B cell (primary cell): ENCODE data around the gene C13orf42. TPM values are rescaled to one million over a fixed set of nuclear protein-coding genes. Genes with fewer than 3 reads are reported as not detected.

ENCODE experiments used
- ATAC-seq: fragments of 200-7000 bp; cut with Tn5 transposase; one replicate; pipeline ENCODE4 v1.10.0; 2021; ENCODE audit warnings: low read depth, mild to moderate bottlenecking, moderate number of reproducible peaks, moderate library complexity
- CTCF ChIA-PET: fragments of 350-600 bp; sonication (Branson Sonifier 250); formaldehyde crosslinking; loops from one replicate; lab custom pipeline; 2021; ENCODE audit warnings: antibody characterized with exemption, inconsistent platforms; lab: Charles Lee
- POLR2A ChIA-PET: fragments of 350-600 bp; sonication (Branson Sonifier 250); formaldehyde crosslinking; loops from one replicate; lab custom pipeline; 2021; ENCODE audit warnings: antibody characterized with exemption; lab: Charles Lee
- DNase-seq: peaks from one replicate; pipeline ENCODE4 v3.0.0; 2013
- H2AFZ ChIP-seq: 2 replicates; pipeline ENCODE4 v1.6.1; 2012; ENCODE audit warnings: mild to moderate bottlenecking, low read depth, low read length; ENCODE audit not compliant: insufficient read depth, poor library complexity, severe bottlenecking
- H3K27ac ChIP-seq, 2 donors: 1 replicate in 1 of 2; 2 replicates in 1 of 2; pipeline ENCODE4 v1.5.1; 2012 to 2013; ENCODE audit warnings: low read length in 2 of 2, mild to moderate bottlenecking in 2 of 2, moderate library complexity in 1 of 2
- H3K27me3 ChIP-seq, 4 experiments: fragments of 200-600 bp in 1 of 4; sonication (generic) in 1 of 4; replicated peaks in 1 of 4; 1 replicate in 2 of 4; 2 replicates in 2 of 4; pipeline versions ENCODE4 v1.6.1 to v1.7.0; 2013 to 2016; ENCODE audit warnings: low read length in 3 of 4, mild to moderate bottlenecking in 2 of 4, mixed read lengths in 1 of 4, moderate library complexity in 1 of 4; ENCODE audit not compliant: insufficient read depth in 4 of 4, control insufficient read depth in 3 of 4; ENCODE audit errors: control extremely low read depth in 1 of 4
- H3K36me3 ChIP-seq, 2 experiments: replicated peaks in 1 of 2; 1 replicate in 1 of 2; 2 replicates in 1 of 2; pipeline versions ENCODE4 v1.6.1 to v1.7.1; 2013; ENCODE audit warnings: low read length in 1 of 2; ENCODE audit not compliant: insufficient read depth in 2 of 2, control insufficient read depth in 1 of 2; ENCODE audit errors: control extremely low read depth in 1 of 2, extremely low read depth in 1 of 2
- H3K4me1 ChIP-seq, 2 donors: fragments of 200-600 bp in 1 of 2; sonication (generic) in 1 of 2; 1 replicate in 1 of 2; 2 replicates in 1 of 2; pipeline versions ENCODE4 v1.5.1 to v1.6.1; 2013 to 2017; ENCODE audit warnings: low read length in 2 of 2; ENCODE audit not compliant: control insufficient read depth in 2 of 2, insufficient read depth in 2 of 2
- H3K4me2 ChIP-seq: replicated peaks from 2 replicates; pipeline ENCODE3; 2012; ENCODE audit warnings: mild to moderate bottlenecking, low read depth, low read length; ENCODE audit not compliant: poor library complexity, severe bottlenecking
- H3K4me3 ChIP-seq, 5 experiments: fragments of 200-600 bp in 1 of 5; sonication (generic) in 1 of 5; 1 replicate in 3 of 5; 2 replicates in 2 of 5; pipeline versions ENCODE4 v1.5.1 to v1.7.0; 2011 to 2016; ENCODE audit warnings: low read length in 4 of 5, mild to moderate bottlenecking in 4 of 5, low read depth in 2 of 5, control low read depth in 1 of 5, moderate library complexity in 1 of 5; ENCODE audit not compliant: insufficient read depth in 1 of 5; ENCODE audit errors: control extremely low read depth in 1 of 5, extremely low read depth in 1 of 5
- H3K79me2 ChIP-seq: fragments of 200-600 bp; sonication (generic); one replicate; pipeline ENCODE4 v1.6.0; 2016; ENCODE audit warnings: low read length; ENCODE audit not compliant: control insufficient read depth, insufficient read depth
- H3K9ac ChIP-seq: fragments of 200-600 bp; sonication (generic); 2 replicates; pipeline ENCODE4 v1.6.1; 2017; ENCODE audit warnings: mild to moderate bottlenecking, low read length, moderate library complexity
- H3K9me3 ChIP-seq, 3 donors: one replicate each; pipeline versions ENCODE4 v1.6.1 to v1.7.1; 2013; ENCODE audit warnings: low read length in 2 of 3; ENCODE audit not compliant: control insufficient read depth in 2 of 3, insufficient read depth in 1 of 3; ENCODE audit errors: control extremely low read depth in 1 of 3
- H4K20me1 ChIP-seq: 2 replicates; pipeline ENCODE4 v1.6.0; 2012; ENCODE audit warnings: mild to moderate bottlenecking, low read length; ENCODE audit not compliant: insufficient read depth, control insufficient read depth, poor library complexity, severe bottlenecking
- H3K27ac Mint-ChIP-seq: one replicate; pipeline ENCODE4 v1.8.0; 2021; ENCODE audit warnings: mixed read lengths
- H3K27me3 Mint-ChIP-seq: one replicate; pipeline ENCODE4 v1.8.0; 2021; ENCODE audit warnings: mixed read lengths
- H3K4me1 Mint-ChIP-seq: one replicate; pipeline ENCODE4 v1.8.0; 2021; ENCODE audit warnings: mixed read lengths
- H3K4me3 Mint-ChIP-seq: one replicate; pipeline ENCODE4 v1.8.0; 2021; ENCODE audit warnings: mixed read lengths
- H3K9me3 Mint-ChIP-seq: one replicate; pipeline ENCODE4 v1.8.0; 2022; ENCODE audit warnings: mixed read lengths; ENCODE audit not compliant: insufficient read depth
- EZH2 ChIP-seq: IDR thresholded peaks from 2 replicates; pipeline ENCODE4 v1.6.1; 2012; ENCODE audit warnings: borderline replicate concordance, low read depth, mild to moderate bottlenecking, moderate library complexity, low read length; ENCODE audit not compliant: insufficient read depth, poor library complexity, severe bottlenecking
- WGBS: methylation state at CpG from one replicate; pipeline ENCODE4 v1.1.5; 2013; ENCODE audit warnings: missing lambda C conversion rate; ENCODE audit not compliant: insufficient coverage; 5-methylcytosine and 5-hydroxymethylcytosine counted together
- intact Hi-C: fragments of 100-400 bp; cut with micrococcal nuclease; formaldehyde crosslinking; loops from one replicate; pipeline ENCODE4 v1.10.0; 2022
- polyA plus RNA-seq: library from polyadenylated mRNA; depleted of rRNA; stranded (reverse); fragments of >200 nt; gene quantifications from 2 replicates; pipeline ENCODE4 v1.2.3, GENCODE V29; 2012
- total RNA-seq, 2 donors: library from RNA; stranded (reverse); fragments of 120-200 nt in 1 of 2; gene quantifications; 1 replicate in 1 of 2; 2 replicates in 1 of 2; pipeline versions ENCODE4 v1.2.3 to v1.2.4, GENCODE V29; 2013 to 2022
- TF ChIP-seq, protein P1 (sequence below): fragments of 200-600 bp; IDR thresholded peaks from one replicate; pipeline ENCODE4 v1.8.0; 2022; ENCODE audit warnings: antibody characterized with exemption, mild to moderate bottlenecking

C13orf42 gene
- total and polyA plus RNA-seq, 2 donors (not counting 1 experiment from before 2014, with no cell fraction given) = not detected

DNA sequence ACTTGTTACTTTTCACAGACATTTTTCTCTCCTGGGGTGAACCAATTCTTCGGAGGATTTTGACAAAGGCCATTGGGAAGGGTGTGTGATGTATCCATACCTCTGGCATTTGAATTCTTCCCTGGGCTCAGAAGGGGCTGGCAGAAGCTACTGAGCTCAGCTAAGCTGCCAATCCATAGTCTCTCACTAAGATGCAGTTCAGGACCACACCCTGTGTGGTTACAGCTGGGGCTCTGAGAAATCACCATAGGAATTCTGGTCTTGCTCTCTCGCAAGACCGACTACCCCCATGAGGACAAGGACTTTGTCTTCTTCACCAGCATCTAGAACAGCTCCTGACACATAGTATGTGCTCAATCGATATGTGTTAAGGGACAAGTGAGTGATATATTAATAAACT is 6.0 kb downstream of the C13orf42 start:
- Mint-ChIP-seq H3K27me3 (peaks cover 16% of the 10 kb centered on the region), H3K4me1 (peaks cover 2% of the 10 kb centered on the region), H3K27ac (no peak overlapping the region), H3K4me3 (no peak overlapping the region), H3K9me3 (no peaks in the 10 kb centered on the region)
- Histone ChIP-seq H3K79me2 (no peaks in the 10 kb centered on the region), H4K20me1 (no peaks in the 10 kb centered on the region), H3K9me3 (no peaks in the 10 kb centered on the region), H3K27me3 (no peaks in the 10 kb centered on the region), H3K36me3 (no peaks in the 10 kb centered on the region), H2AFZ (no peak overlapping the region), H3K27ac (no peak overlapping the region), H3K4me3 (no peak overlapping the region), H3K4me1 (no peaks in the 10 kb centered on the region), H3K4me2 (no peak overlapping the region), H3K9ac (no peak overlapping the region)
- no CpG with 5 or more reads among the region's 4 CpGs for WGBS
- ATAC-seq (no peak), DNase-seq (no peak)
- POLR2A ChIA-PET = no interaction called here
- CTCF ChIA-PET = interaction anchor here (1.0 kb wide), 1 partner anchor 21 kb away, joined by 4 read pairs; no protein-coding TSS in a partner anchor
- intact Hi-C loops = no loop called here
- TF ChIP-seq EZH2 = no peak
- TF ChIP-seq, protein P1, sequence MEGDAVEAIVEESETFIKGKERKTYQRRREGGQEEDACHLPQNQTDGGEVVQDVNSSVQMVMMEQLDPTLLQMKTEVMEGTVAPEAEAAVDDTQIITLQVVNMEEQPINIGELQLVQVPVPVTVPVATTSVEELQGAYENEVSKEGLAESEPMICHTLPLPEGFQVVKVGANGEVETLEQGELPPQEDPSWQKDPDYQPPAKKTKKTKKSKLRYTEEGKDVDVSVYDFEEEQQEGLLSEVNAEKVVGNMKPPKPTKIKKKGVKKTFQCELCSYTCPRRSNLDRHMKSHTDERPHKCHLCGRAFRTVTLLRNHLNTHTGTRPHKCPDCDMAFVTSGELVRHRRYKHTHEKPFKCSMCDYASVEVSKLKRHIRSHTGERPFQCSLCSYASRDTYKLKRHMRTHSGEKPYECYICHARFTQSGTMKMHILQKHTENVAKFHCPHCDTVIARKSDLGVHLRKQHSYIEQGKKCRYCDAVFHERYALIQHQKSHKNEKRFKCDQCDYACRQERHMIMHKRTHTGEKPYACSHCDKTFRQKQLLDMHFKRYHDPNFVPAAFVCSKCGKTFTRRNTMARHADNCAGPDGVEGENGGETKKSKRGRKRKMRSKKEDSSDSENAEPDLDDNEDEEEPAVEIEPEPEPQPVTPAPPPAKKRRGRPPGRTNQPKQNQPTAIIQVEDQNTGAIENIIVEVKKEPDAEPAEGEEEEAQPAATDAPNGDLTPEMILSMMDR = no peak

DNA sequence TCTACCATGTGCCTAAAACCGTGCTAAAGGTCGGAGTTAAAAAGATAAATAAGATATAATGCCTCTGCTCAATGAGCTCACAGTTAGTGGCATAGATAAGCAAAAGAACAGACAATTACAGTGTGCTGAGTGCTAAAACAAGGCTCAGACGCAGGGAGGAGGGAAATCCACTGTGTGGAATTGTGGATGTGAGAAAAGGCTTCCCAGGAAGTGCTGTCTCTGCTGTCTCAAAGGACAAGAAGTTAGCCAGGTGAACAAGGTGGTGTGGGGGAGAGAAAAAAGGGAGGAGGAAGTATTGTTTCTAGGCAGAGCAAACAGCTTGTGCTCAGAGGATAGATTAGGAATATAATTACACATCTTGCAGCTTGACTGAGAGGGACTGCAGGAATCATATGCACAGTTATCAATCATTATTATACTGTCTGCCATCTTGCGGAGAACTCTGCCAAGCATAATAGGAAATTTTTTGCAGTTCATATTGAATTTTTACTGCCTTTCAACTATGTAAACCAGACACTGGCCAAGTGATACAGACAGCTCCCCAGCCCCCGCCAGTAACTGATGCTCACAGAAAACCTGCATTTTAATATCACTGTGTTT is 9.3 kb downstream of the C13orf42 start:
- H3K9me3 ChIP-seq = no peaks in the 10 kb centered on the region
- H3K4me1 ChIP-seq = no peaks in the 10 kb centered on the region
- CTCF ChIA-PET = no interaction called here
- H3K4me2 ChIP-seq = no peak overlapping the region
- H3K27me3 ChIP-seq = peaks cover 0 to 3% (median 1%) of the 10 kb centered on the region in 4 experiments
- H2AFZ ChIP-seq = no peak overlapping the region
- H3K27ac ChIP-seq = no peak overlapping the region
- no peak for ATAC-seq
- intact Hi-C loops = no loop called here
- H3K9me3 Mint-ChIP-seq = no peaks in the 10 kb centered on the region
- H3K9ac ChIP-seq = no peak overlapping the region
- no peak overlapping the region for H3K4me3 Mint-ChIP-seq
- no peaks in the 10 kb centered on the region for H4K20me1 ChIP-seq
- TF ChIP-seq EZH2 = no peak
- TF ChIP-seq, protein P1 = no peak
- no peaks in the 10 kb centered on the region for H3K36me3 ChIP-seq
- H3K79me2 ChIP-seq = no peaks in the 10 kb centered on the region
- H3K27me3 Mint-ChIP-seq = peaks cover 37% of the 10 kb centered on the region
- no peak for DNase-seq
- H3K27ac Mint-ChIP-seq = no peak overlapping the region
- no peak overlapping the region for H3K4me3 ChIP-seq
- peaks cover 2% of the 10 kb centered on the region for H3K4me1 Mint-ChIP-seq
- 97% methylated on average over 3 of the region's 5 CpGs for WGBS
- POLR2A ChIA-PET = no interaction called here
